Measurements from ENCODE around the gene EIF3B.
"Not testable (repeated sequence)": the region's sequence is repeated elsewhere in the genome, so short reads cannot be mapped to it uniquely, and the experiment has no call there.

The EIF3B gene

DNA sequence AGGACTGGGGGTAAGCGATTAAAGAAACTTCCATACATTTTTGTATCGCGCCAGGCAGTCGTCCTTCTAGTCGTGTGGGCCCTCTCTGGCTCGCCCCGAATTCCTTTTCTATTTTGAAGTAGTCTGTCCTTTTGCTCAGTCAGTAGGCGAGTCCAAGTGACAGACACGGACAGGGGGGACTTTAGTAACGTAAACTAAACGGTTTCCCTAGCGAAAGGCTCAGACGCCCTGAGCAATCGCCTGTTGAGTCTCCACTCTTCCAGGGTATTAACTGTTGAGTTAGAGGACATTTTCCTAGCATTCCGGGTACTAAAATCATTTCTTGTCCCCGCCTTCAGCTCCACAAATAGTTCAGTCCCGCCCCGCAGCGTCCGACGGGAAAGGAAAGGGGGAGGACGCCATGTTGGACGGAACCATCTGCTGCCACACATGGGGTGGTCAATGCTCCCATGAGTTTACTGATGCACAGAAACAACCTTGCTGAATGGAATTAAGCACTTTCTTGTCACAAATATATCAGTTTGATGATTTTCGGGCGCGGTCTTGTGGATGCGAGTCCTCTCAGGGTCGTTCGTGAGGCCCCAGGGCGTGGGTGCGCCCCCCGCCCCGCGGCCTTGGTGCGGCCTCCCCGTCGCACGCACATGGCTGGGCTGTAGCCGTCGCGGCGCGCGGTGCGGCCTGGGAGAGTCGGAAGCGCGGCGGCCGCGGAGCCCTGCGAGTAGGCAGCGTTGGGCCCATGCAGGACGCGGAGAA, at the start of gene EIF3B:
EIF3B (plus strand) TSS at position 642 of the 753 bp plus-strand sequence; CDS start at position 737, 95 bp downstream.
- DNase-seq: peak; percentile 89

DNA sequence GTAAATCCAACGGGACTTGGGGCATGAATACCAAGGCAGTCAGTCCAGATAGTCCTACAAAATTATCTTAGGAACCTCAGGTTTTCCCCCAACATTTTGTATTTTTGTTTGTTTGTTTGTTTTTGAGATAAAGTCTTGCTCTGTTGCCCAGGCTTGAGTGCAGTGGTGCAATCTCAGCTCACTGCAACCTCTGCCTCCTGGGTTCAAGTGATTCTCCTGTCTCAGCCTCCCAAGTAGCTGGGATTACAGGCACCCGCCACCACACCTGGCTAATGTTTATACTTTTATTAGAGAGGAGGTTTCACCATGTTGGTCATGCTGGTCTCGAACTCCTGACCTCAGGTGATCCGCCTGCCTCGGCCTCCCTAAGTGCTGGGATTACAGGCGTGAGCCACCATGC, 49.4 kb upstream of the EIF3B start:
- DNase-seq: not testable (repeated sequence)

DNA sequence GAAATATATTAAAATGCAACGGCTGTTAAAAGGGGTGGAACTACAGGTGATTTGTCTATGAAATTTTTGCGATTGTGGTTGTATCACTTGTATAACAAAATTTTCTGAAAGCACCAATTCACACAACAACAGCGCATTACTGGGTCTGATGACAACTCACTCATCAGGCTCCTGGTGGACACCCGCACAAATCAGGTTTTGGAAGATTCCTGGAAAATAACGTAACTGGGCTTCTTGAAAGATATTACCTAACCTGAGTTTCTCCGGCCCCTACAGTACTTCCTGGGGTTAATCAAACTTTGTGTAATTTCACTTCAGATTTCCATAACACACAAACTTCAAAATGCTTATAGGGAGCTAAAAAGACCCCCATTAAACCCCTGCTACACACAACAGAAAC, 47.9 kb upstream of the EIF3B start:
- DNase-seq: no peak

DNA sequence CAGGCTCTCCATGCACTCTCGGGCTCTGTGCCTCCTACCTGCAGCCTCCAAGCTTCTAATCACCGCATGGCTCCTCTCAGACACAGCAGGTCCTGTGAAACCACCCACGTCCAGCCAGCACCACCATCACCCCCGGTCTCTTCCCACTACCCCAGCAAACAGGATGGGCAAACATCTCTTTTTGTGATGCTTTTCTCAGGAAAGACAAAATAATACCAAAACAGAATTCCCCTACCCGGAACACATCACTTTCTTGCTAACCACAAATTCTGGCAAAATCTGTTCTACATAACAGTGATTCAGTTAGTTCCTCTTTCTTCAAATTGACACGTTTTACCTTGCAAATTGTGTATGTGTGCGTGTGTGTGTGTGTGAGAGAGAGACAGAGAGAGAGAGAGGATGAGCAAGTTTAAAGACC, 46.9 kb upstream of the EIF3B start:
- DNase-seq: no peak

DNA sequence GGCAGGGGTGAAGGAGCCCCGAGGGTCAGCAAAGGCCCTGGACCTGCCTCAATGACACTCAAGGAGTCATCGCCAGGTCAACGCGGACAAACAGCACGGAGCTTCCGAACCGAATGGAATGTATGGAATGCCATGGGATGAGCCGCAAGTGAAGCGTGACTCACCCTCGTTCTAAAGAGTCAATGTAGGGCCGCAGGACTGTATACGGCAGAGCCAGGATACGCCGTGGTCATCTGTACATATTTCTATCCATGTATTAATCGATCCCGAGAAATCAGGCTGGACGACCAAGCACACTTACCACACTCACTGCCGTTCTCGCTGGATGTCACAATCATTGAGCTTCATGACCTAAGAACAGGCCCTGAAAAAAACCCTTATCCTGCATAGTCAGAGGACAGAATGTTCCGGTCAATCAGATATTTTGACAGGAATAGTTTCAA, 44.7 kb upstream of the EIF3B start:
- peak; percentile 96 for DNase-seq

DNA sequence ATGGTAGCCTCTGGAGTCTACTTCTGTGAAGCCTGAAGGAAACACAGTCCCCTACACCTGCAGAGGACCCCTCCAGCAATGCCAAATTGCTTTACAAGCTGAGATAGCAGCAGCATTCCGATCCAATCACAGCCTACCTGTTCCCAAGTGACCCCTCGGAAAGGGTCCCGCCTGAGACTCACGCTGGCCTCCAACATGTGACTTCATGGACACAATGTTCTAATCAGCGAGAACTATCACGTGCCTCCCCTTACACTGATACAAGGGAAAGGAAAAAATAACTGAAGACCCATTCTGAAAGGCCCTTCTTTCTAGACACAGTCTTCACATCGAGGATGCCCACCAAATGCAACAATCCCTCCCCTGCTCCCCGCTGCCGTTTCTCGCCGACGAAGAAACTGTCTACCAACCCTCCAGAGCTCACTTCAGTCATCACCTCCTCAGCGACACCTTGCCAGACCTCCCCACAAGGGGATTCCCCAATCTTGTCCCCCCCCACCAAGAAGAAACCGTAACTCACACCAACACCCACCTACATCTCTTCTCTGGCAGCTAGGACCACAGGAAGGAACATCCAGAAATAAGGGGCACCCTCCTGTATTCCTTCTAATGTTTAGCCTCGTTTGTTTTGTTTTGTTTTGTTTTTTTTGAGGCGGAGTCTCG, 42.2 kb upstream of the EIF3B start:
- no peak for DNase-seq

DNA sequence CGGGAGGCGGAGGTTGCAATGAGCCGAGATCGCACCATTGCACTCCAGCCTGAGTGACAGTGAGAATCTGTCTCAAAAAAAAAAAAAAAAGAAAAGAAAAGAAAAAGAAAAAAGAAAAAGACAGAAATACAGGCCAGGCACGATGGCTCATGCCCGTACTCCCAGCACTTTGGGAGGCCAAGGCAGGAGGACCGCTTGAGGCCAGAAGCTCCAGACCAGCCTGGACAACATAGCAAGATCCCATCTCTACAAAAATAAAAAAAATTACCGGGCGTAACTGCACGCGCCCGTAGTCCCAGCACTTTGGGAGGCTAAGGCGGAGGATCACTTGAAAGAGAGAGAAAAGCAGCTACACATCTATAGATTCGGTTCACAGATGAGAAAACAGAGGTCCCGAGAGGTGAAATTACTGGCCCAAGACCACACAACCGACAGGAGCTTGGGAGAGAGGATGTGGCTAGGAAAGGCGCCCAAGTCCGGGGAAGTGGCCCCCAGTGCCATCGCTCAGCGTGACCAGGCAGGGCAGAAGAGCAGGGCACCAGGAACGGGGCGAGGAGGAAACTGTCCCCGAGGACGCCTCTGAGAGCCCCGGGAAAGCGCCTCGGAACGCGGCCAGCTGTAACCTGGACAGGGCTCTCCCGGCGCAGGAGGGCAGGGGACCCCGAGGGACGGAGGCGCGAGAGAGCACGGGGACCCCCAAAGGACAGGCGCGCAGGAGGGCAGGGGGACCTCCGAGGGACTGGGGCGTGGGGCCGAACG, 41.0 kb upstream of the EIF3B start:
- DNase-seq: no peak

DNA sequence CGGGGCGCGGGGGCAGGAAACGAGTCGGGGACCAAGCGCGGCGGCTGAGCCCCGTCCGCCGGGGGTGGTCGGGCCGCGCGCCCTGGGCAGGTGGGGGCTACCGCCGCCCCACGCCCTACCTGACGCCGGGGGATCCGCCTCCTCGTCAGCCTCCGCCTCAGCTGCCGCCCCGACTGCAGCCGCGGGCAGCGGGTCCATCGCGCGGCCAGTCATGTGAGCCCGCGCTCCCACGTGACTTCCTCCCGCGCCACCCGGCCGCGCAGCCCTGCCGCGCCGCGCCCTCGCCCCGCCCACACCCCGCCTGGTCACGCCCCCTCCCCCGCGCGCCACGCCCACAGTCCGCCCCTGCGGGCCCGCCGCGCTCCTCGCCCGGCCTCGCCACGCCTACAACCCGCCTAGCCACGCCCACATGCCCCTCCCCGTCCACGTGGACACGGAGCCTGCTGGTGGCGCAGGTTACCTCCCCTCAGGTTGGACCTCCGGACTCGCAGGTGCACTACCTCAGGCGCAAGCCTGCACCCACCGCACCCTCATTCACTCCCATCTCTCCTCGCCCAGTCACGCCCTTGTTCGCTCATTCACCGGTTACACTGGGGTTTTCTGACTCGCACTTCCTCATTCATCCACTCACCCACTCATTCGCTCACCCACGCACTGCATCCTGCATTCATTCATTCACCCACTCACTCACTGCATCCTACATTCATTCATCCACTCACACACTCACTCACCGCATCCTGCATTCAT, 40.2 kb upstream of the EIF3B start, which contains the start of gene SNX8:
SNX8 (minus strand) TSS at position 233 of the 747 bp plus-strand sequence; CDS start at position 213, 20 bp downstream.
- peak; percentile 96 for DNase-seq

DNA sequence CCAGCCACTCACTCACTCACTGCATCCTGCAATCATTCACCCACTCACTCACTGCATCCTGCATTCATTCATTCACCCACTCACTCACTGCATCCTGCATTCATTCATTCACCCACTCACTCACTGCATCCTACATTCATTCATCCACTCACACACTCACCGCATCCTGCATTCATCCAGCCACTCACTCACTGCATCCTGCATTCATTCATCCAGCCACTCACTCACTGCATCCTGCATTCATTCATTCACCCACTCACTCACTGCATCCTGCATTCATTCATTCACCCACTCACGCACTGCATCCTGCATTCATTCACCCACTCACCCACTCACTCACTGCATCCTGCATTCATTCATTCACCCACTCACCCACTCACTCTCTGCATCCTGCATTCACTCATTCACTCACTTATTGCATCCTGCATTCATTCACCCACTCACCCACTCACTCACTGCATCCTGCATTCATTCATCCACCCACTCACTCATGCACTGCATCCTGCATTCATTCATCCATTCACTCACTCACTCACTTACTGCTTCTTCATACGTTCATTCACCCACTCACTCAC, 39.6 kb upstream of the EIF3B start:
- DNase-seq: not testable (repeated sequence)

DNA sequence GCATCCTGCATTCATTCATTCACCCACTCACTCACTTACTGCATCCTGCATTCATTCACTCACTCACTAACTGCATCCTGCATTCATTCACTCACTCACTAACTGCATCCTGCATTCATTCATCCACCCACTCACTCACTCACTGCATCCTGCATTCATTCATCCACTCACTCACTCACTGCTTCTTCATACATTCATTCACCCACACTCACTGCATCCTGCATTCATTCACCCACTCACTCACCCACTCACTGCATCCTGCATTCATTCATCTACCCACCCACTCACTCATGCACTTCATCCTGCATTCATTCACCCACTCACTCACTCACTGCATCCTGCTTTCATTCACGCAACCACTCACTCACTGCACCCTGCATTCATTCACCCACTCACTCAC, 38.8 kb upstream of the EIF3B start:
- no peak for DNase-seq

DNA sequence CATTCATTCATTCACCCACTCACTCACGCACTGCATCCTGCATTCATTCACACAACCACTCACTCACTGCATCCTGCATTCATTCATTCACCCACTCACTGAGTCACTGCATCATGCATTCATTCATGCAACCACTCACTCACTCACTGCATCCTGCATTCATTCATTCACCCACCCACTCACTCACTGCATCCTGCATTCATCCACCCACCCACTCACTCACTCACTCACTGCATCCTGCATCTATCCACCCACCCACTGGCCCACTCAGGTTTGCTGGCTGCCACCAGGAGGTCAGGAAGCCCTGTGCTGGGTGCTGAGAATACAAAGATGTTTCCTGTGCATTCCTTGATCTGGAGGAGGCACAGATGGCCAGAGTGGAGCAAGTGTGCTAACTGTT, 38.0 kb upstream of the EIF3B start:
- DNase-seq: no peak

DNA sequence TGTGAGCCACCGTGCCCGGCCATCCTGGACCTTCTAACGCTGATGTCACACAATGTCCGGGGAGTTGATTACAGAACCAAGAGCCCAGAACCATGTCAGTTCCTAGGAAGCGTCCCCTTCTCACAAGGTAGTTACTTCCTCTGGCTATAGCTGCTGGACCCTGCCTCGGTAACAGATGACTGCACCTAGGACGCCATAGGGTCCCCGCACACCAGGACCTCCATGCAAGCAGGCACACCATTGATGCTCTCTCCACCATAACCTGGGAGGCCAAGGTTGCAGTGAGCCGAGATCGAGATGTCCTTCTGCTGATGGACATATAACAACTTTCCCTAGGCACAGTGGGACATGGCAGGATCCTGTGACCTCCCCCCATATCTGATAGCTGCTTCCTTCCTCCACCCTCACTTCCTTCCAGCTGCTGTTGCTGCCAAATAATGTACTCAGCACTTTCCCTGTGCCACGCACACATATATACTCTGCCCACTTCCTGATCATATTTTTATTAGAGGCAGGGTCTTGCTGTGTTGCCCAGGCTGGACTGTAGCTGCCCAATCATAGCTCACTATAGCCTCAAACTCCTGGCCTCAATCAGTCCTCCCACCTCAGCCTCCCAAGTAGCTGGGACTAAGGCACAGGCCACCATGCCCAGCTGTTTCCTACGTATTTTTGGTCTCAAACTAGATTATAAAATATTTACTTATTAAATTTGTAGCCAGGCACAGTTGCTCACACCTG, 36.9 kb upstream of the EIF3B start:
- no peak for DNase-seq

DNA sequence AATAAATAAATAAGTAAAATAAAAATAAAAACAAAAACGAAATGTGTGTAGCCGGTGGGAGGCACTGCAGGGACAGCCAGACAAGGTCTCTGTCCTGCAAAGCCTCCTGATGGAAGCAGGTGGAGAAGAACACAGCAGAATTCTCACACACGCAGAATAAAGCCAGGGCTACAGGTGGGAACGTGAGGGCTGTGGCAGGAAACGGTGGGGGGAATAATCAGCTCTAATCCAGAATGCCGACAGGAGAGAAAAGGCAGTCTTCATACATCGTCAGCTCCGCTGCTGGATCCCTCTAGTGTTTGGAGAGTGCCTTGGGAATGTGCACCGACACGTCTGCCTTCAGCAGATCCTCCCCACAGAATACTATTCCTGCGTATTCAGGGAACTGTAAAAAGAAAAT, 33.6 kb upstream of the EIF3B start:
- peak; percentile 81 for DNase-seq

DNA sequence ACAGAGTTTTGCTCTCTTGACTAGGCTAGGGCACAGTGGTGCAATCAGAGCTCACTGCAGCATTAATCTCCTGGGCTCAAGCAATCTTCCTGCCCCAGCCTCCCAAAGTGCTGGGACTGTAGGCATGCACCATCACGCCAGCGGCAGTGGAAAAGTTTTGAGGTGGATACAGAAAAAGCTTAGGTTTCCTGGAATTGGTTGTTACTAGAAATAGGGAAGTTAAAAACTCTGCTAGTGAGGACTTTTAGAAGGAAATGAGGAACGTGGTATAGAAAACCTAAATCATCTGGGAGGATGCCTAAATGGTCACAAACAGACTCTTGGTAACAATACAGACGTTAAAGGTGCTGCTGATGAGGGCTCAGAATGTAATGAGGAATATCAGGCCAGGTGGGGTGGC, 29.5 kb upstream of the EIF3B start:
- DNase-seq: no peak

DNA sequence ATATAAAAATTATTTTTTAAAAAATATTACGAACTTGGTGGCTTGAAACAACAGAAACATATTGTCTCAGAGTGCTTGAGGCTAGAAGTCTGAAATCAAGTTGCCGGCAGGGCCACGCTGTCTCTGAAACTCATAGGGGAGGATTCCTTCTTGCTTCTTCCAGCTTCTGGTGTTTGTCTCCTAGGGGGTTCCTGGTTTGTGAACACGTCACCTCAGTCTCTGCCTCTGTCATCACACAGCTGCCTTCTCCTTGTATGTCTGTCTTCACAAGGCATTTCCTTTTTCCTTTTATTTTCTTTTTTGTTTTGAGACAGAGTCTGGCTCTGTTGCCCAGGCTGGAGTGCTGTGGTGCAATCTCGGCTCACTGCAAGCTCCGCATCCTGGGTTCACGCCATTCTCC, 27.7 kb upstream of the EIF3B start:
- DNase-seq: no peak

DNA sequence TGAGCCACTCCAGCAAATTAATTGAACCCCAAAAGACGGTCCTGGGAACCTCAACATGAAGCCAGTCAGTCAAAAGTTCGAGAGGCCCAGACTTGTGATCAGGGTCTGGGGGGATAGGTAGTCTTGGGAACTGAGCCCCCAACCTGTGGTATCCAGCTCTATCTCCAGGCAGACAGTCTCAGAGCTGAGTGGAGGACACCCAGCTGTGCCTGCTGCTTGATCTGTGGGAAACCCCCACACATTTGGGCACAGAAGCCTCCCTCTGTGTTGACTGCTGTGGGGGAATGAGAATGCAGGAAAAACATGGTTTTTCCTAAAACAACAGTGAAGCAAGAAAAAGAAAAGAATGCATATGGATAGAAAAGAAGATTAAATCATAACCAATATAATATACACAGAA, 24.1 kb upstream of the EIF3B start:
- no peak for DNase-seq

DNA sequence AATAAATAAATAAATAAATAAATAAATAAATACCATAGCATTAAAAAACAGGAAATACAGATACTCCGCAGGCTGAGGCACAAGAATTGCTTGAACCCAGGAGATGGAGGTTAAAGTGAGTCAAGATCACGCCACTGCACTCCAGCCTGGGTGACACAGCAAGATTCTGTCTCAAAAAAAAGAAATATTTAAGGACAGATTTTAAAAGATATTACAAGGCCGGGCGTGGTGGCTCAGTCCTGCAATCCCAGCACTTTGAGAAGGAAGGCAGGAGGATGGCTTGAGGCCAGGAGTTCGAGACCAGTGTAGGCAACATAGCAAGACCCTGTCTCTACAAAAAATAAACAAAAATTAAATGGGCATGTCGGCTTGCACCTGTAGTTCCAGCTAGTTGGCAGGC, 22.9 kb upstream of the EIF3B start:
- DNase-seq: no peak

DNA sequence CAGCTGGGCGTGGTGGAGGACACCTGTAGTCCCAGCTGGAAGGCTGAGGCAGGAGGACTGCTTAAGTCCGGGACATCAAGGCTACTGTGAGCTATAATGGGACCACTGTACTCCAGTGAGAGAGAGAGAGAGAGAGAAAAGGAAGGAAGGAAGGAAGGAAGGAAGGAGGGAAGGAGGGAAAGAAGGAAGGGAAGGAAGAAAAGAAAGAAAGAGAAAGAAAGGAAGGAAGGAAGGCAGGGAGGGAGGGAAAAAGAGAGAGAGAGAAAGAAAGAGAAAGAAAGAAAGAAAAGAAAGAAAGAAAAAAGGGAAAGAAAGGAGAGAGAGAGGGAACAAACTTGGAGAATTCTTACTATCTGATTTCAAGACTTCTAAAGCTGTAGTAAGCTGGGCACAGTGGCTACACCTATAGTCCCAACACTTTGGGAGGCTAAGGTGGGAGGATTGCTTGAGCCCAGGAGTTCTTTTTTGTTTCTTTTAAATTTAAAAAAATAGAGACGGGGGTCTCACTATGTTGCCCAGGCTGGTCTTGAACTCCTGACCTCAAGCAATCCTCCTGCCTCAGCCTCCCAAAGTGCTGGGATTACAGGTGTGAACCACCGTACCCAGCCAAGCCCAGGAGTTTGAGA, 21.9 kb upstream of the EIF3B start:
- not testable (repeated sequence) for DNase-seq

DNA sequence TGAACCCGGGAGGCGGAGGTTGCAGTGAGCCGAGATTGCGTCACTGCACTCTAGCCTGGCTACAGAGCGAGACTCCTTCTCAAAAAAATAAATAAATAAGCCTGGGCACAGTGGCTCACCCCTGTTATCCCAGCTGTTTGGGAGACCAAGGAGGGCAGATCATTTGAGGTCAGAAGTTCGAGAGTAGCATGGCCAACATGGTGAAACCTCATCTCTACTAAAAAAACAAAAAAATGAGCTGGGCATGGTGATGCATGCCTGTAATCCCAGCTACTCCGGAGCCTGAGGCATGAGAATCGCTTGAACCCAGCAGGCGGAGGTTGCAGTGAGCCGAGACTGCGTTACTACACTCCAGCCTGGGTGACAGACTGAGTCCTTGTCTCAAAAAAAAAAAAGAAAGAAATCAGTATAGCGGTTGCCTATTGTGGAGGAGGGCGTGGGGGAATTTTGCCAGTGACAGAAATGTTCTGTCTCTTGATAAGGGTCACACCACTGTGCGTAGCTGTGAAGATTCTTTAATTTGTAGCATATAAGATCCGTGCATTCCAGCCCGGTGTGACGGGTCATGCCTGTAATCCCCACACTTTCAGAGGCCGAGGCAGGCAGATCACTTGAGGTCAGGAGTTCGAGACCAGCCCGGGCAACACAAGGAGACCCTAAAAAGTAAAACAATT, 17.9 kb upstream of the EIF3B start:
- no peak for DNase-seq

DNA sequence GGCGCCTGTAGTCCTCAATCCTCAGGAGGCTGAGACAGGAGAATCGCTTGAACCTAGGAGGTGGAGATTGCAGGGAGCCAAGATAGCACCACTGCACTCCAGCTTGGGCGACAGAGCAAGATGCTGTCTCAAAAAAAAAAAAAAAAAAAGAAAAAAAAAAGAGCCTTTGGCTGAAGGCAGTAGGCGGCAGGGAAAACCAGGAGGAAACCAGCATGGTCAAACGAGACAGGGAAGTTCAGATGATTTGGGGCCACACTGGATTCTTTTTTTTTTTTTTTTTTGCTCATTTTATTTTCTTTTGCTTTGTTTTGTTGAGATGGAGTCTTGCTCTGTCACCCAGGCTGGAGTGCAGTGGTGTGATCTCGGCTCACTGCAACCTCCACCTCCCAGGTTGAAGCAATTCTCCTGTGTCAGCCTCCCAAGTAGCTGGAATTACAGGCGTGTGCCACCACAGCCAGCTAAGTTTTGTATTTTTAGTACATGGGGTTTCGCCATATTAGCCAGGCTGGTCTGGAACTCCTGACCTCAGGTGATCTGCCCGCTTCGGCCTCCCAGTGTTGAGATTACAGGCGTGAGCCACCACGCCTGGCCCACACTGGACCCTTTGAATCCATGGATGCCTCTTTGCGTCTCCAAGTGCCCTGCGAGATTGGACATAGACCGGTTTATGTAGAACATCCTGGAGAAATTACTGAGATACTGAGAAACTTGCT, 7.1 kb upstream of the EIF3B start:
- DNase-seq: not testable (repeated sequence)
